IMR-90 (cell line): ENCODE data around the gene HTT. TPM values are rescaled to one million over a fixed set of nuclear protein-coding genes. Genes with fewer than 3 reads are reported as not detected.

Source experiments
- ATAC-seq: fragments of 200-7000 bp; cut with Tn5 transposase; 2 replicates; pipeline ENCODE4 v1.9.1; 2020; ENCODE audit warnings: low read depth, mild to moderate bottlenecking, moderate library complexity
- BruUV-seq: library from RNA; stranded (reverse); fragments of 400-500 nt; replicated peaks from 2 replicates; lab custom pipeline; 2021; lab: Mats Ljungman, UMichigan
- CTCF ChIA-PET: fragments of 300-600 bp; formaldehyde crosslinking; extraction: SDS; loops from one replicate; lab custom pipeline; 2021; ENCODE audit warnings: antibody characterized with exemption; lab: Yijun Ruan, JAX
- POLR2A ChIA-PET: fragments of 300-600 bp; sonication (Branson Sonifier 250); formaldehyde crosslinking; loops from one replicate; lab custom pipeline; 2022; ENCODE audit warnings: antibody characterized with exemption; ENCODE audit not compliant: unreplicated experiment; lab: Charles Lee
- DNase-seq: peaks from one replicate; pipeline ENCODE4 v3.0.0; 2013
- H2AFZ ChIP-seq: replicated peaks from 2 replicates; pipeline ENCODE3; 2013; ENCODE audit warnings: low read length, mild to moderate bottlenecking; ENCODE audit not compliant: poor library complexity
- H2AK5ac ChIP-seq: 2 replicates; pipeline ENCODE4 v1.6.1; 2013; ENCODE audit warnings: low read depth, low read length, inconsistent platforms
- H2AK9ac ChIP-seq: replicated peaks from 2 replicates; pipeline ENCODE3; 2013; ENCODE audit warnings: mild to moderate bottlenecking, low read depth, low read length, moderate library complexity; ENCODE audit not compliant: poor library complexity
- H2BK120ac ChIP-seq: 2 replicates; pipeline ENCODE4 v1.6.1; 2013; ENCODE audit warnings: low read depth, low read length, inconsistent platforms
- H2BK15ac ChIP-seq: 3 replicates; pipeline ENCODE4 v1.6.1; 2013; ENCODE audit warnings: low read depth, low read length, inconsistent platforms
- H2BK20ac ChIP-seq: 2 replicates; pipeline ENCODE4 v1.6.1; 2013; ENCODE audit warnings: low read depth, mild to moderate bottlenecking, inconsistent platforms, low read length, moderate library complexity
- H2BK5ac ChIP-seq: 2 replicates; pipeline ENCODE4 v1.6.1; 2013; ENCODE audit warnings: mild to moderate bottlenecking, low read depth, low read length, inconsistent platforms; ENCODE audit not compliant: poor library complexity, severe bottlenecking
- H3K14ac ChIP-seq: replicated peaks from 2 replicates; pipeline ENCODE4 v1.6.1; 2013; ENCODE audit warnings: low read depth, low read length, inconsistent platforms
- H3K18ac ChIP-seq: 2 replicates; pipeline ENCODE4 v1.6.1; 2013; ENCODE audit warnings: low read depth, low read length, control low read depth
- H3K23ac ChIP-seq: 2 replicates; pipeline ENCODE4 v1.6.1; 2013; ENCODE audit warnings: low read depth, low read length, inconsistent platforms
- H3K27ac ChIP-seq: 2 replicates; pipeline ENCODE4 v1.5.1; 2013; ENCODE audit warnings: mild to moderate bottlenecking, control low read depth, low read length; ENCODE audit not compliant: insufficient read depth
- H3K27me3 ChIP-seq: 2 replicates; pipeline ENCODE4 v1.6.1; 2013; ENCODE audit warnings: low read length; ENCODE audit not compliant: control insufficient read depth, insufficient read depth
- H3K36me3 ChIP-seq: 2 replicates; pipeline ENCODE4 v1.6.1; 2013; ENCODE audit warnings: low read length, mixed read lengths; ENCODE audit not compliant: control insufficient read depth, insufficient read depth
- H3K4ac ChIP-seq: 2 replicates; pipeline ENCODE4 v1.6.1; 2013; ENCODE audit warnings: low read depth, low read length, inconsistent platforms
- H3K4me1 ChIP-seq: 2 replicates; pipeline ENCODE4 v1.6.1; 2013; ENCODE audit warnings: low read length, mixed read lengths; ENCODE audit not compliant: control insufficient read depth, insufficient read depth
- H3K4me2 ChIP-seq: 2 replicates; pipeline ENCODE4 v1.6.1; 2013; ENCODE audit warnings: low read depth, mild to moderate bottlenecking, control low read depth, low read length, moderate library complexity
- H3K4me3 ChIP-seq: 2 replicates; pipeline ENCODE4 v1.5.1; 2013; ENCODE audit warnings: low read depth, mild to moderate bottlenecking, control low read depth, low read length, moderate library complexity; ENCODE audit not compliant: insufficient read depth
- H3K56ac ChIP-seq: 2 replicates; pipeline ENCODE4 v1.6.1; 2013; ENCODE audit warnings: low read length, inconsistent platforms; ENCODE audit not compliant: insufficient read depth; ENCODE audit errors: extremely low read depth
- H3K79me1 ChIP-seq, 2 experiments: 2 replicates each; pipeline ENCODE4 v1.6.1; 2013; ENCODE audit warnings: low read length in 2 of 2, inconsistent platforms in 1 of 2, low read depth in 1 of 2
- H3K9ac ChIP-seq: 2 replicates; pipeline ENCODE4 v1.6.1; 2013; ENCODE audit warnings: low read depth, low read length, control low read depth
- H3K9me1 ChIP-seq: 2 replicates; pipeline ENCODE4 v1.6.1; 2013; ENCODE audit warnings: low read length, inconsistent platforms; ENCODE audit not compliant: insufficient read depth
- H3K9me3 ChIP-seq: 2 replicates; pipeline ENCODE4 v1.6.1; 2013; ENCODE audit warnings: low read length; ENCODE audit not compliant: control insufficient read depth, insufficient read depth
- H4K20me1 ChIP-seq: 2 replicates; pipeline ENCODE4 v1.6.1; 2013; ENCODE audit warnings: low read length, inconsistent platforms; ENCODE audit not compliant: insufficient read depth
- H4K5ac ChIP-seq: 2 replicates; pipeline ENCODE4 v1.6.1; 2013; ENCODE audit warnings: mild to moderate bottlenecking, low read depth, low read length, control low read depth
- H4K8ac ChIP-seq, 2 experiments: 2 replicates each; pipeline ENCODE4 v1.6.1; 2013; ENCODE audit warnings: low read depth in 2 of 2, low read length in 2 of 2, control low read depth in 1 of 2, inconsistent platforms in 1 of 2
- H4K91ac ChIP-seq: 2 replicates; pipeline ENCODE4 v1.6.1; 2013; ENCODE audit warnings: low read depth, low read length, inconsistent platforms; ENCODE audit not compliant: insufficient read depth
- BHLHE40 ChIP-seq: fragments of 150-350 bp; IDR thresholded peaks from 2 replicates; pipeline ENCODE4 v1.6.1; 2016; ENCODE audit warnings: mild to moderate bottlenecking, low read depth, low read length
- CEBPB ChIP-seq: IDR thresholded peaks from 2 replicates; pipeline ENCODE4 v1.6.1; 2012; ENCODE audit warnings: low read depth, low read length, improper control_type of control experiment
- CHD1 ChIP-seq: IDR thresholded peaks from 2 replicates; pipeline ENCODE4 v1.6.1; 2012; ENCODE audit warnings: low read depth, low read length, improper control_type of control experiment
- FOS ChIP-seq: fragments of 150-350 bp; IDR thresholded peaks from 2 replicates; pipeline ENCODE4 v1.6.1; 2016; ENCODE audit warnings: low read depth, low read length
- MAFK ChIP-seq: IDR thresholded peaks from 2 replicates; pipeline ENCODE4 v1.6.1; 2012; ENCODE audit warnings: low read depth, low read length, improper control_type of control experiment
- MAZ ChIP-seq: IDR thresholded peaks from 2 replicates; pipeline ENCODE4 v1.6.1; 2012; ENCODE audit warnings: low read depth, mild to moderate bottlenecking, low read length, improper control_type of control experiment, moderate library complexity, borderline replicate concordance
- MXI1 ChIP-seq: IDR thresholded peaks from 2 replicates; pipeline ENCODE4 v1.6.1; 2012; ENCODE audit warnings: low read depth, mild to moderate bottlenecking, low read length, moderate library complexity, borderline replicate concordance
- NFE2L2 ChIP-seq: fragments of 150-350 bp; IDR thresholded peaks from 2 replicates; pipeline ENCODE4 v1.6.1; 2016; ENCODE audit warnings: low read depth, mild to moderate bottlenecking, low read length
- POLR2A ChIP-seq: IDR thresholded peaks from 2 replicates; pipeline ENCODE4 v1.6.1; 2012; ENCODE audit warnings: mild to moderate bottlenecking, low read depth, low read length
- RAD21 ChIP-seq: IDR thresholded peaks from 2 replicates; pipeline ENCODE4 v1.6.1; 2012; ENCODE audit warnings: low read length, improper control_type of control experiment
- RCOR1 ChIP-seq: IDR thresholded peaks from 2 replicates; pipeline ENCODE4 v1.6.1; 2012; ENCODE audit warnings: mild to moderate bottlenecking, low read length, improper control_type of control experiment; ENCODE audit not compliant: insufficient replicate concordance
- RFX5 ChIP-seq: IDR thresholded peaks from 2 replicates; pipeline ENCODE4 v1.8.0; 2012; ENCODE audit warnings: low read depth, mild to moderate bottlenecking, low read length, moderate library complexity
- SMC3 ChIP-seq: fragments of 150-350 bp; IDR thresholded peaks from 2 replicates; pipeline ENCODE4 v1.6.1; 2016; ENCODE audit warnings: low read depth, mild to moderate bottlenecking, antibody characterized with exemption, low read length, moderate library complexity
- WGBS, 2 experiments: methylation state at CpG; one replicate each; pipeline versions ENCODE4 v1.1.5 to v1.1.7; 2013; ENCODE audit warnings: missing lambda C conversion rate in 2 of 2; ENCODE audit not compliant: insufficient read length in 1 of 2; ENCODE audit errors: extremely low coverage in 2 of 2; 5-methylcytosine and 5-hydroxymethylcytosine counted together
- dilution Hi-C: fragments of 300-500 bp; cut with HindIII; formaldehyde crosslinking; loops from one replicate; pipeline ENCODE4 v1.14.3; 2018; ENCODE audit warnings: low sequenced_read_pairs; ENCODE audit not compliant: unreplicated experiment
- in situ Hi-C: fragments of 300-500 bp; cut with MboI; formaldehyde crosslinking; loops from 3 replicates; pipeline ENCODE4 v1.14.3; 2019; ENCODE audit warnings: low sequenced_read_pairs, inconsistent platforms, mixed read lengths
- intact Hi-C: fragments of 100-400 bp; cut with micrococcal nuclease; formaldehyde crosslinking; loops from 2 replicates; pipeline ENCODE4 v1.10.0; 2022
- polyA plus RNA-seq, 3 experiments: library from polyadenylated mRNA; depleted of rRNA; stranded (reverse); fragments of >200 nt; gene quantifications; 2 replicates each; pipeline ENCODE4 v1.2.3, GENCODE V29; 2012; ENCODE audit warnings: low replicate concordance in 1 of 3
- total RNA-seq: library from RNA; depleted of rRNA; stranded (reverse); fragments of >200 nt; gene quantifications from 2 replicates; pipeline ENCODE4 v1.2.3, GENCODE V29; 2012
- TF ChIP-seq, protein P1 (sequence below): conservative IDR thresholded peaks from 2 replicates; pipeline ENCODE4 v1.5.1; 2012; ENCODE audit warnings: mild to moderate bottlenecking, low read depth, low read length, improper control_type of control experiment
- TF ChIP-seq, protein P2 (sequence below): fragments of 150-350 bp; IDR thresholded peaks from 2 replicates; pipeline ENCODE4 v1.6.1; 2017; ENCODE audit warnings: mild to moderate bottlenecking, antibody characterized with exemption, low read length, low read depth
- TF ChIP-seq, protein P3 (sequence below): fragments of 150-350 bp; IDR thresholded peaks from 2 replicates; pipeline ENCODE4 v1.6.1; 2016; ENCODE audit warnings: low read depth, mild to moderate bottlenecking, low read length, moderate library complexity, borderline replicate concordance

HTT gene
- total and polyA plus RNA-seq, 2 of the 4 experiments (the other 2 are of a cell fraction), result 11.6 to 14.3 TPM

DNA sequence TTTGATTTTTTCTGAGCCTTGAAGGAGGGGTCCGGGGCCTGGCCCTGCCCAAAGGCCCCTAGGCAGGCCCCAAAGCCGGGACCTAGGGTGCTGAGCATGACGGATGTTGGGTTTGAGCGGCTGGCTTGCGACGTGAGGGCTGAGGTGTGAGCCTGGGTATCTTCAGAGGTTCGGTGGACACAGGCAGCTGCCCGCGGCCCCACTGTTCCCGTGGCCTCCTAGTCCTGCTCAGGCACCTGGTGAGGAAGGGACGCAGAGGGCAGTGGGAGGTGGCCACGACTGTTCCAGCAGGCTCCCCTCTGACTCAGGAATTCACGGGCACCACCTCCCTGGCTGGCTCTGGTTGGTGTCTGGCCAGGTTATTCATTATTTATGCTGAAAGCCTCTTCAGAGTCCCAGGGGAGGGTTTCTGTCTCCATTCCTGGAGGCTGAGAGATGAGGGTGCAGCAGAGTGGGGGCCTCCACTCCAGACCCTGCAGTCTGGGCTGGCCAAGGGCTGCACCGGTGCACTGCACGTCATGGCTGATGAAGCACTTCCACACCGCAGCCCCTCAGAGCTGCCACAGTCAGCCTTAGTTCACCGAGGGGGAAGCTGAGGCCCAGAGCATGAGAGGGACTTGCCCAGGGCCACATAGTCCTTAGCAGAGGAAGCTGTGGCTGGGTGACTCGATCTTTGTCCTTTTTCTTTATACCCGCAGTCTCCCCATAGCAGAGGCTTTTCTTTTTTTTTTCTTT is 176.6 kb downstream of the HTT start:
- BruUV-seq, result no TSS peak
- Histone ChIP-seq H2BK5ac (no peak overlapping the region), H3K27me3 (no peaks in the 10 kb centered on the region; the same call in 1 of the 2 replicates), H3K14ac (no peak overlapping the region), H3K56ac (no peak overlapping the region), H3K79me1 (no peaks in the 10 kb centered on the region), H2AK9ac (no peak overlapping the region), H2BK120ac (no peak overlapping the region), H3K27ac (no peak overlapping the region), H3K9me3 (no peaks in the 10 kb centered on the region), H3K9ac (no peak overlapping the region), H3K9me1 (no peaks in the 10 kb centered on the region), H3K4me3 (no peak overlapping the region), H3K18ac (no peak overlapping the region), H3K36me3 (no peaks in the 10 kb centered on the region), H4K8ac (no peak overlapping the region), H3K23ac (no peak overlapping the region), H2BK20ac (no peak overlapping the region), H4K5ac (no peak overlapping the region), H3K4me1 (no peaks in the 10 kb centered on the region), H4K91ac (no peak overlapping the region), H2AFZ (peak overlapping the region; percentile 43), H3K4ac (no peak overlapping the region), H3K4me2 (no peak overlapping the region), H4K20me1 (no peaks in the 10 kb centered on the region), H2AK5ac (no peak overlapping the region), H2BK15ac (no peak overlapping the region)
- ChIA-PET CTCF (no interaction called here), POLR2A (no interaction called here)
- no peak for TF ChIP-seq RCOR1
- TF ChIP-seq POLR2A, result no peak
- TF ChIP-seq CEBPB, result no peak
- TF ChIP-seq NFE2L2, result no peak
- no peak for TF ChIP-seq MAFK
- no peak for TF ChIP-seq MXI1
- no peak for TF ChIP-seq SMC3
- no peak for TF ChIP-seq FOS
- TF ChIP-seq, protein P1, sequence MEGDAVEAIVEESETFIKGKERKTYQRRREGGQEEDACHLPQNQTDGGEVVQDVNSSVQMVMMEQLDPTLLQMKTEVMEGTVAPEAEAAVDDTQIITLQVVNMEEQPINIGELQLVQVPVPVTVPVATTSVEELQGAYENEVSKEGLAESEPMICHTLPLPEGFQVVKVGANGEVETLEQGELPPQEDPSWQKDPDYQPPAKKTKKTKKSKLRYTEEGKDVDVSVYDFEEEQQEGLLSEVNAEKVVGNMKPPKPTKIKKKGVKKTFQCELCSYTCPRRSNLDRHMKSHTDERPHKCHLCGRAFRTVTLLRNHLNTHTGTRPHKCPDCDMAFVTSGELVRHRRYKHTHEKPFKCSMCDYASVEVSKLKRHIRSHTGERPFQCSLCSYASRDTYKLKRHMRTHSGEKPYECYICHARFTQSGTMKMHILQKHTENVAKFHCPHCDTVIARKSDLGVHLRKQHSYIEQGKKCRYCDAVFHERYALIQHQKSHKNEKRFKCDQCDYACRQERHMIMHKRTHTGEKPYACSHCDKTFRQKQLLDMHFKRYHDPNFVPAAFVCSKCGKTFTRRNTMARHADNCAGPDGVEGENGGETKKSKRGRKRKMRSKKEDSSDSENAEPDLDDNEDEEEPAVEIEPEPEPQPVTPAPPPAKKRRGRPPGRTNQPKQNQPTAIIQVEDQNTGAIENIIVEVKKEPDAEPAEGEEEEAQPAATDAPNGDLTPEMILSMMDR, result no peak
- TF ChIP-seq, protein P2, sequence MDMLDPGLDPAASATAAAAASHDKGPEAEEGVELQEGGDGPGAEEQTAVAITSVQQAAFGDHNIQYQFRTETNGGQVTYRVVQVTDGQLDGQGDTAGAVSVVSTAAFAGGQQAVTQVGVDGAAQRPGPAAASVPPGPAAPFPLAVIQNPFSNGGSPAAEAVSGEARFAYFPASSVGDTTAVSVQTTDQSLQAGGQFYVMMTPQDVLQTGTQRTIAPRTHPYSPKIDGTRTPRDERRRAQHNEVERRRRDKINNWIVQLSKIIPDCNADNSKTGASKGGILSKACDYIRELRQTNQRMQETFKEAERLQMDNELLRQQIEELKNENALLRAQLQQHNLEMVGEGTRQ, result no peak
- no peak for TF ChIP-seq RAD21
- TF ChIP-seq BHLHE40, result no peak
- no peak for TF ChIP-seq RFX5
- TF ChIP-seq CHD1, result no peak
- no peak for TF ChIP-seq MAZ
- TF ChIP-seq, protein P3, sequence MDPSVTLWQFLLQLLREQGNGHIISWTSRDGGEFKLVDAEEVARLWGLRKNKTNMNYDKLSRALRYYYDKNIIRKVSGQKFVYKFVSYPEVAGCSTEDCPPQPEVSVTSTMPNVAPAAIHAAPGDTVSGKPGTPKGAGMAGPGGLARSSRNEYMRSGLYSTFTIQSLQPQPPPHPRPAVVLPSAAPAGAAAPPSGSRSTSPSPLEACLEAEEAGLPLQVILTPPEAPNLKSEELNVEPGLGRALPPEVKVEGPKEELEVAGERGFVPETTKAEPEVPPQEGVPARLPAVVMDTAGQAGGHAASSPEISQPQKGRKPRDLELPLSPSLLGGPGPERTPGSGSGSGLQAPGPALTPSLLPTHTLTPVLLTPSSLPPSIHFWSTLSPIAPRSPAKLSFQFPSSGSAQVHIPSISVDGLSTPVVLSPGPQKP, result no peak
- in situ Hi-C loops, result no loop called here
- intact Hi-C loops, result no loop called here
- peak; percentile 16; the same call in 1 of the 2 replicates for ATAC-seq
- dilution Hi-C loops, result no loop called here
- WGBS, 2 experiments, result 82% methylated on average over 9 of the region's 19 CpGs; no CpG with 5 or more reads in 1 of the 2 experiments
- no peak for DNase-seq
